Mucosa of stomach (tissue), 1 donor: ENCODE measurements around the gene DCP2.

ENCODE experiments used
- H3K27me3 ChIP-seq: one replicate; pipeline ENCODE4 v1.7.0; 2013; ENCODE audit warnings: mild to moderate bottlenecking, low read length; ENCODE audit not compliant: control insufficient read depth, insufficient read depth
- H3K36me3 ChIP-seq: one replicate; pipeline ENCODE4 v1.7.0; 2013; ENCODE audit warnings: low read length; ENCODE audit not compliant: control insufficient read depth, insufficient read depth
- H3K4me1 ChIP-seq: one replicate; pipeline ENCODE4 v1.7.0; 2013; ENCODE audit warnings: mild to moderate bottlenecking, low read length; ENCODE audit not compliant: control insufficient read depth, insufficient read depth
- H3K4me3 ChIP-seq: one replicate; pipeline ENCODE4 v1.7.0; 2013; ENCODE audit warnings: low read length
- H3K9ac ChIP-seq: one replicate; pipeline ENCODE4 v1.7.0; 2013; ENCODE audit warnings: mild to moderate bottlenecking, low read length, moderate library complexity
- H3K9me3 ChIP-seq: one replicate; pipeline ENCODE4 v1.7.0; 2013; ENCODE audit warnings: mild to moderate bottlenecking, low read length, moderate library complexity; ENCODE audit not compliant: control insufficient read depth
- donor health status: Pancreatic carcinoma.

The DCP2 gene

GRCh38 chr5:113068559-113068958 lies 92.0 kb downstream of the DCP2 start:
- Histone ChIP-seq H3K4me1 (no peaks in the 10 kb centered on the region), H3K9me3 (no peaks in the 10 kb centered on the region), H3K36me3 (no peaks in the 10 kb centered on the region), H3K9ac (no peak overlapping the region), H3K27me3 (no peaks in the 10 kb centered on the region), H3K4me3 (no peak overlapping the region)
